GM18519 (cell line): ENCODE measurements around the gene ANAPC16.
"Not testable (repeated sequence)": the region's sequence is repeated elsewhere in the genome, so short reads cannot be mapped to it uniquely, and the experiment has no call there.

ENCODE experiments used
- ATAC-seq: cut with Tn5 transposase; IDR thresholded peaks from one replicate; pipeline ENCODE4 v1.9.1; 2021; ENCODE audit warnings: mild to moderate bottlenecking, moderate library complexity; ENCODE audit not compliant: unreplicated experiment, low FRiP score

Gene ANAPC16

GRCh38 chr10:72277340-72277995 is 61.7 kb downstream of the ANAPC16 start:
- no peak for ATAC-seq

GRCh38 chr10:72277996-72278667 is 62.3 kb downstream of the ANAPC16 start:
- ATAC-seq: no peak

DNA sequence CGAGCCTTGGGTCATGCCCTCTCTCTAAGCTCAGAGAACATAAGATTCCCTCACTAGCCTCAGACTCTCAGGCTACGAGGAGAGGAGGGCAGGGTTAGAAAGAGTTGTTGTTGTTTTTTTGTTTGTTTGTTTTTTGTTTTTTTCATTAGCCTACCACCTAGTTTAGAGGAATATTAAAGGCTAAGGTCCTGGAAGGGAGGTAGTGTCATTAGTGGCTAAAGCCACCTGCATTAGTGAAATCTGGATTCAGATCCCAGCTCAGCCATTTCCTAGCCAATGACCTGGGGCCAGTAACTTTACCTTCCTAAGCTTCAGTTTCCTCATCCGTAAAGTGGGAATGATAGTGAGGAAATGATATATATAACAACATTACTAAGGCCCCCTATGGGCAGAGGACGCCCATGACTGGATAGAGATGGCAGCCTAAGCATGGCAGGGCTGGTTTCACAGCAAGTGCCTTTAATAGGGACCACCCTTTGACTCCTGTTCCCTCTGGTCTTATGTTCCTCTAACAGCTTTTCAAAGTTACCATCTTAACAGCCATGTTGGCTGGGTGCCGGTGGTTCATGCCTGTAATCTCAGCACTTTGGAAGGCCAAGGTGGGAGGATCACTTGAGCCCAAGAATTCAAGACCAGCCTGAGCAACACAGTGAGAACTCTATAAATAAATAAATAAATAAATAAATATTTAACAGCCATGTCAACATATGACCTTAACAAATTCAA is 63.0 kb downstream of the ANAPC16 start:
- ATAC-seq: no peak

- not testable (repeated sequence) for ATAC-seq
Observed at GRCh38 chr10:72279587-72279986, 63.8 kb downstream of the ANAPC16 start.

DNA sequence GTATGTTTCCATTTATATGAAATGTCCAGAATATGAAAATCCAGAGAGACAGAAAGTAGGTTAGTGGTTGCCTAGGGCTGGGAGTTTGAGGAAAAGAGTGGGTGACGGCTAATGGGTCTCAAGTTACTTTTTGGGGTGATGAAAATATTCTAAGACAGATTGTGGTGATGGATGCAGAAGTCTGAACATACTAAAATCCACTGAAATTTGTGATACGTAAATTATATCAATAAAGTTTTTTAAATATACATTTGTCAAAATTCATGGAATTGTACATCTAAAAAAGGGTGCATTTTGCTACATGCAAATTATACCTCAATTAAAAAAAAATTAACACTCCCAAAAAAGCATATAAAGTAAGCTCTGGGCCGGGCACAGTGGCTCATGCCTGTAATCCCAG is 67.3 kb downstream of the ANAPC16 start:
- ATAC-seq: no peak
